Middle frontal gyrus (tissue), 1 donor: ENCODE results near the gene SMIM30.
"Not testable (repeated sequence)": the region's sequence is repeated elsewhere in the genome, so short reads cannot be mapped to it uniquely, and the experiment has no call there.

ENCODE experiments used
- DNase-seq: peaks from one replicate; pipeline ENCODE4 v3.0.0-alpha.2; 2015; ENCODE audit warnings: low spot score; ENCODE audit errors: extremely low spot score

The SMIM30 gene, protein sequence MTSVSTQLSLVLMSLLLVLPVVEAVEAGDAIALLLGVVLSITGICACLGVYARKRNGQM

DNA sequence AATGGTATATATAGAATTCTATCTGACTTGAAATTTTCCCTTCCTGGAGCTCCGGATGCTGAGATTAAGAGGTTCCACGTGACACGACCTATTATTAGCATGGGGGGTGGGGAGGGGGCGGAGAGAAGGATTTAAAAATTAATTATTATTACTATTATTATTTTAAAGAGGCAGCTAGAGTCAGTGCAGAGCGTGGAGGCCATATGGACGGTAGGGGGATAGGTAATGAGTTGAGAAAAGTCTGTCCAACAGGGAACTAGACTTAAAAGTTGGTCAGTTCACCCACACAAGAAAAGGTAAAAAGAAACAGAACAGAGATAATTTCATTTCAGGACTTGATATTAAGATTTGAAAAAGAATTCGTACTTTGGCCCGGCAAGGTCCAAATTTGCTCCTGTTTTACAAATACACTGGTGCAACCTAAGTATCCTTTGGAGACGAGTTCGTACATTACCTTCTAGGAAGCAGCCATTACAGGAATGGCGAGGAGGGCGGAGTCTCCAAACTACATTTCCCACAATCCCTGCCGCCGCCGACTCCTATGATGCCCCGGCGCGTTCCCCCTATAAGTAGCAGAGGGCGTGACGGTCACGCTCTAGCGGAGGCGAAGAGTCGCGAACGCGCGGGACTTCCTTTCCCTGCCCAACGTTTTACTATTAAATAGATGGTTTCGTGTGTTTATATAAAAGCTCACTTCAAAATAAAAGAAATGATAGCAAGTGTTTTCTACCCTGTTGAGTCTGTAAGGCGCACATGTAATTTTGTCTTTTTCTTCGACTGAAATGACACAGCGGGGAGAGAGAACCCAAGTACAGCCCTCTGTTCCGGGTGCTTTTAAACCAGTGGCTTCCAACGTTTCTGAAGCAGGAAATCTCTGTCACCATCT, at the start of gene SMIM30:
TSS of gene SMIM30 (minus strand) at position 481 of the 886 bp plus-strand sequence. CDS start 976 bp downstream, outside the sequence.
- DNase-seq, result peak; percentile 85

GRCh38 chr7:113166176-113166575, 47.8 kb upstream of the SMIM30 start:
- DNase-seq, result not testable (repeated sequence)

- DNase-seq, result no peak
These were observed 42.7 kb upstream of the SMIM30 start for GRCh38 chr7:113161050-113161449.

DNA sequence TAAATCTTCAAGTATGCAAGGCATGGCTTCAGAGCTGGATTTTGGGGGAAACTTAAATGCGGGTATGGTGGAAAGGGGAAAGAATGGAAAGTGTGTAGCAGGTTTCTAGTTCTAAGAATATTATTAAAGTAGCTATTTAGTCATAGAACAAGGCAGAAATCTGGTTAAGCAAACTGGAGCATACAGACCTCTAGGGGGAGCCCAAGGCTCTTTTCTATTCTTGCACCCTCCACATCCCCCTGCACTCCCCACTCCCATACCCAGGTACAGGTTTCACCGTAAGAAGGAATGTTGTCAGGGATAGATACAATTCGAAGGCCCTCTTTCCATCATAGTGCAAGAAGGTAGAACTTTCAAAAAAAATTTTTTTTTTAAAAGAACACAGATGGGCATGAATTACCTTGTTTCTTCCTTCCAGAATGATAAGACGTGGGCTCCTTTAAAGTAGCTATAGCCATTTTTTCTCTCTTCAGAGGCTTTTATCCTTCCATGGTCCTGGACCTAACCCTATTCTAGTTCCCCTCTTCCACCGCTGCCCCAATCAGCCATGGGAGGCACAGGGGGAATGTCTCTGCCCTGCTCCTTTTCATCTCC, 41.5 kb upstream of the SMIM30 start:
- no peak for DNase-seq

DNA sequence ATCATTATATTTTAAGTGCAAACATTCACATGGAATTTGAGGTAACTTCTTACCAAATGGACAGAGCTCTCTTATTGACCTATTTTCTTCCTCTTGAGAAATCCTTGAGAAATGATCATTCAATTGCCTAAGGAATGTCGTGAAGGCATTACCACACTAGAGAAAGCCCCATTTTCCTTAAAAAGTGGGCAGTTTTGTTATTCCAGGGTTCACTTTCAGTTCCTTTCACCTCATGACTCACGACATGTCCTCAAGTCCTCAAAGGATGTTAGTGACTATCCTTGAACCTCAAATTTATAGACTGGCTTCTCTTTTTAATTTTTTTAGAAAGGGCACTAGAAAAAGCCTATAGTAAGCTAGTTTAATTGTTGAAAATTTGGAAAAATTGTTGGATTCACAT, 40.4 kb upstream of the SMIM30 start:
- no peak for DNase-seq

- DNase-seq, result no peak
These were observed 35.8 kb upstream of the SMIM30 start for GRCh38 chr7:113154117-113154516.

DNA sequence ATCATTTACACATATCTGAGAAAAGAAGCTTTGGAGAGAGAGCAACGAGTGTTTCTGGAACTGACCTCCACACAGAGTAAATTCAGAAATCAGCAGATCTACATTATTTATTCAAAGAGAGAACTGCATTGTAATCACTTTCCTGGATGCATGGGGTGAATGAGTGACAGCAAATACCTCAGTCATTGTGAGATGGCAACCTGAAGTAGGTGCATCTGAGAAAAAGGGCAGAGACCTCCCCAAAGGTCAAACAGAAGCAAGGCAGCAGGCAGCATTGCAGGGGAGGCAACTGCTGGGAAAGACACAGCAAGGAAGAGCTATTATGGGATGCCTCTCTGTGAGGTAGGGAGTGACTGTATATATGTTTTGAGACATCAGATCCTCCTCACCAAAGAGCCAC, 26.5 kb upstream of the SMIM30 start:
- no peak for DNase-seq

DNA sequence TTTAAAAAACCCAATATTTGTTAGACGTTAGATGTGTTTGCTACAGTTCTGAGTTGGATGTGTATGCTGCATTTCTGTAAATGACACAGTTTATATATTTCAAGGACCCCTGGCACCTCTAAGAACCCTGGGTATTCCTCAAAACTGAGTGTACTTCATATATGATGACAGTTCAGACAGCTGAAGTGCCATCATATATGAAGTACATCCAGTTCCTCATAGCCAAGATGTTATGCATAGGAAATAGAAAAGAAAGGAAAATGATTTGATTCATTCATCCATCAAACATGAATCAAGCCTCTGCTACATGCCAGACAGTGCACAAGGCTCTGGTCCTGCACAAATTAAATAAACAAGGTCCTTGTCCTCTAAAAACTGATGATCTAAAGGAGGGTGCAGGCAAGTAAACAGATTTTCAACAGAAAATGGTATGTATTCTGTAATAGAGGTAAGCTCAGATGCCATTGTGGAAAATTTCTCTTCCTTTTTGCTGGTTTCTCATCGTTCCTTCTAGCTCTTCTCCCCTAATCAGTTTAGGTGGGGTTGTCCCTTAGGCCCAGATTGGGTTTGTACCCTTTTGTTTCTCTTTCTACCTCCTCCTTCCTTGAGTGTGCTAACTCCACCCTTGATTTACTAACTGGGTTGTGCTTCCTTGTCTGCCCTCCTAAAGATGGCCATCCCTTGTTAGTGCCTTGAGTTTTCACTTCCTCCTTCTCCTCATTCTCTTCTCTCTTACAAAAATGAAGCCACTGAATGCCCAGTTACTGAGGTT, 25.3 kb upstream of the SMIM30 start:
- no peak for DNase-seq

GRCh38 chr7:113142385-113143119, 24.2 kb upstream of the SMIM30 start:
- DNase-seq, result no peak

DNA sequence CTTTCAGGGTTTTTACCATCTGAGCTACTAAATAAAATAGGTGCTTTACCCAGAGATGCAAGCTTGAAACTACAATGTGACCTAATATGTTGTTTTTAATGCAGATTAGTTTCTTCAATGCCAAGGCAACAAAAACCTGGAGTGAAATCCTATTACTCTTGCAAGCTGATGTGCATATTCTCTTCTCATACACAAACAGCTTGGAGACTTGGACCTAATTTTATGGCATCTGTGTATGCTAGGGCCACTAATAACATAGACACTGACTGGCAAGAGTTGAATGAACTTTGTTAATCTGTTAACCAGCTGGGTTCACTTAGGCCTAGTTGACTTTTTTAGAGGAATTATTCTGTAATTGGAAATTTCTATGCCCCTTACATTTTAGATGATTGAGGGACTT, 23.4 kb upstream of the SMIM30 start:
- no peak for DNase-seq

DNA sequence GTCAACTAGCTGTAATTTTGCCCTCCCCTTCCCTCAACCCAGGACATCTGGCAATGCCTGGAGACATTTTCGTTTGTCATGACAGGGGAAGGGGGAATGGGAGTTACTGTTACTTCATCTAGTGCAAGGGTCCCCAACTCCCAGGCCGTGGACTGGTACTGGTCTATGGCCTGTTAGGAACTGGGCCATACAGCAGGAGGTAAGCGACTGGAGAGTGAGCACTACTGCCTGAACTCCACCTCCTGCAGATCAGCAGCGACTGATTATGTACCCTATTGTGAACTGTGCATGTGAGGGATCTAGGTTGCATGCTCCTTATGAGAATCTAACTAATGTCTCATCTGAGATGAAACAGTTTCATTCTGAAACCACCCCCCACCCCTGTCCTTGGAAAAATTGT, 22.6 kb upstream of the SMIM30 start:
- DNase-seq, result no peak

DNA sequence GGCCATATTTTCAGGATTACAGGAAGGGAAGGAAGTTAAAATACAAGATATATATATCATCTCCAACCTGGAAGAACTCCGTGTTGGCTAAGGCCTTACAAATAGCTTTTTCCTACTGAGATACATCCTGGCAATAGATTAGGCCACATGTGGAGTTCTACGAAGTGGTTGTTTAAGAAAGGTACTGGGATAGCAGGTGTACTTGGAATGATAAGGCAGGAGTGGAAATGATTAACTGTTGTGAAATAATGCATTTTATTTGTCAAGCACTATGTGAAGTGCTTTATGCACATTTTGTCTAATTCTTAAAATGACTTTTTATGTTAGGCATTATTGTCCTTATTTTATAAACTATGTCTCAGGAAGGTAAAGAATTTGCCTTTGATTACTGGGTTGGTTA, 18.9 kb upstream of the SMIM30 start:
- DNase-seq, result no peak

DNA sequence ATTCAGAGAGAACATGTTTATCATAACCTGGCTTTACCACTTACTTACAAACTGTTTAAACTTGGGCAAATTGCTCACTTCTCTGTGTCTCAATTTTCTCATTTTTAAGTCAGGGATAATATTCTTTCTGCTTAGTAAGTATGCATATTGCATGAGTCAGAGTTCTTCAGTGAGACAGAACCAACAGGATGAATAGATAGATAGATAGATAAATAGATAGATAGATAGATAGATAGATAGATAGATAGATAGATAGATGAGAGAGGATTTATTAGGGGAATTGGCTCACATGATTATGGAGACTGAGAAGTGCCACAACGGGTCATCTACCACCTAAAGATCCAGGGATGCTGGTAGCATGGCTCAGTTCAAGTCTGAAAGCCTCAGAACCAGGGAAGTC, 15.7 kb upstream of the SMIM30 start:
- DNase-seq, result no peak

DNA sequence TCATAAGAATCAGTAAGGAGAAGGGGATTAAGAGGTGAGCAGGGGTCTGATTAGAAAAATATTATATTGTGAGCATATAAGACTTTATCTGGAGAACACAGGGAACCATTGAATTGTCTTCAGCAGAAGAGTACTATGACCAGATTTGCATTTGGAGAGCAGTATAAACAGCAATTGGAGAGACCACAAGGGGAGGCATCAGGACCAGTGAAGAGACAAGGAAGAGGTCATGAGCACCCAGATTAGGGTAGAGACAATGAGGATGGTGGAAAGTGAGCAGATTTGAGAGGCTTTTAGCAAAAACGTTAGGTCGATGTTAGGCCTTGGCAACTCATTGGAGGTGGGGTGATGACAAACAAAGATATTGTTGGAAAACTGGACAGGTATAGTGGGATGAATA, 13.0 kb upstream of the SMIM30 start:
- no peak for DNase-seq

- DNase-seq, result no peak
These were observed 9.7 kb upstream of the SMIM30 start for GRCh38 chr7:113128031-113128430.

- DNase-seq, result no peak
These were observed 7.4 kb upstream of the SMIM30 start for GRCh38 chr7:113125728-113126127.

- no peak for DNase-seq
These were observed 4.4 kb upstream of the SMIM30 start for GRCh38 chr7:113122744-113123143.

- no peak for DNase-seq
These were observed 2.3 kb upstream of the SMIM30 start for GRCh38 chr7:113120647-113121046.

- no peak for DNase-seq
These were observed 1.1 kb upstream of the SMIM30 start for GRCh38 chr7:113119429-113119828.

- not testable (repeated sequence) for DNase-seq
These were observed 980 bp downstream of the SMIM30 start for GRCh38 chr7:113117374-113117774.

DNA sequence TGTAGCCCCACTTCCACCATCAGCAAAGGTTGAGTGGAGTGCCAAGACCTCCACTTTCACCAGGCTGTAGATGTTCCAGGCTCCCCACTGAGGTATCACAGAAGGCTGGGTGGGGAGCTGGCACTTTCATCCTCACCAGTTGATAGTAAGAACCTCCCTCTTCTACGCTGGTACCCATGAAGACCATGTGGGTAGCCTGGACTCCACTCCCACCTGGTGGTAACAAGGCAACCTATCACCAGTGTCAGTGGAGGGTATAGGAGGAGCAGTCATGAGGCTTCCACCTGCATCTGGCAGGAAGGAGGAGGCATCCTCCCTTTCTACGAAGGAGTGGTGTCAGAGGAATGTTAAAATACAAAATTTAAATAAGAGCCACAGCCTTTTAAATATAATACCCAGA, 4.4 kb downstream of the SMIM30 start:
- no peak for DNase-seq
